Mesothelial cell of epicardium (in vitro differentiated cells): Measurements from ENCODE around the gene FBXO40. TPM values are rescaled to one million over a fixed set of nuclear protein-coding genes. Genes with fewer than 3 reads are reported as not detected.

Experiments used
- DNase-seq, 2 experiments: peaks; one replicate each; pipeline ENCODE4 v3.0.0; 2021; ENCODE audit warnings: low spot score in 2 of 2; ENCODE audit not compliant: unreplicated experiment in 2 of 2
- H3K27ac Mint-ChIP-seq: 2 replicates; pipeline ENCODE4 v1.8.0; 2021; ENCODE audit warnings: mixed read lengths
- H3K27me3 Mint-ChIP-seq: 2 replicates; pipeline ENCODE4 v1.8.0; 2021; ENCODE audit warnings: low read depth, mixed read lengths
- H3K36me3 Mint-ChIP-seq: 2 replicates; pipeline ENCODE4 v1.8.0; 2021; ENCODE audit warnings: mixed read lengths
- H3K4me1 Mint-ChIP-seq: 2 replicates; pipeline ENCODE4 v1.8.0; 2021; ENCODE audit warnings: mixed read lengths
- H3K4me3 Mint-ChIP-seq: 2 replicates; pipeline ENCODE4 v1.8.0; 2021; ENCODE audit warnings: mild to moderate bottlenecking, moderate library complexity, mixed read lengths
- H3K9me3 Mint-ChIP-seq: 2 replicates; pipeline ENCODE4 v1.8.0; 2021; ENCODE audit warnings: mixed read lengths
- total RNA-seq: library from RNA; stranded (reverse); gene quantifications from 3 replicates; pipeline ENCODE4 v1.2.1, GENCODE V29; 2021
- TF ChIP-seq, protein P1 (sequence below): fragments of 200-600 bp; sonication (generic); IDR thresholded peaks from one replicate; pipeline ENCODE4 v1.5.0; 2021; ENCODE audit warnings: antibody characterized with exemption; ENCODE audit not compliant: unreplicated experiment

Gene FBXO40
- total RNA-seq, 1 donor from 2014 or later = not detected

DNA sequence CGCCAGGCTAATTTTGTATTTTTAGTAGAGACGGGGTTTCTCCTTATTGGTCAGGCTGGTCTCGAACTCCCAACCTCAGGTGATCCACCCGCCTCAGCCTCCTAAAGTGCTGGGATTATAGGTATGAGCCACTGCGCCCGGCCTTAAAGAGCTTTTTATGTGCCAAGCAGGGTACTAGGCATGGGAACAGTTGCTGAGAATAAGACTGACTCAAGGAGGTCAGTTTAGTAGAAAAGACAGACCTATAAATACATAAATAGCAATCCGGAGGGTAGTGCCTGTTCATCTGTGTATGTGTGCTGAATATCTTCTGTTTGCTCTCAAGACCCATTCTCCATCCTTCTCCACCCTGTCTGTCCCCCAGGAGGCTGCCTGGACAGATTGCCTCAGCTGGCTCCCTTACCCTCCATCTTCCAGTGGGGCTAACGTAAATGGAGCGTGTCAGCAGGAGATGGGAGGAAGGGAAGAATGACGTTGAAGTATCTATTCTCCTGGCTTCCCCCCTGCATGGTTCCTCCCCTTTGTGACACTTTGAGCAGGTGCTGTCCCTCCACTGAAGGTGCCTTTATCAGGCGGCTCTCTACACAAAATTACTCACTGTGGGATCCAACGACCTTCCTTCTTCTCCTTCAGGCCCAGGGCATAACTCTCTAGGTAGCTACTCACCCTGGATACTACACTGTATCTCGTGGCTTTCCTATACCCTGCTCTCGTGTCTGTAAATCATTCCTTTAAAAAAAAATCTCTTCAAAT, 31.1 kb downstream of the FBXO40 start:
- DNase-seq = no peak
- peaks cover 7% of the 10 kb centered on the region for H3K27me3 Mint-ChIP-seq
- H3K9me3 Mint-ChIP-seq = no peaks in the 10 kb centered on the region
- no peaks in the 10 kb centered on the region for H3K36me3 Mint-ChIP-seq
- TF ChIP-seq, protein P1, sequence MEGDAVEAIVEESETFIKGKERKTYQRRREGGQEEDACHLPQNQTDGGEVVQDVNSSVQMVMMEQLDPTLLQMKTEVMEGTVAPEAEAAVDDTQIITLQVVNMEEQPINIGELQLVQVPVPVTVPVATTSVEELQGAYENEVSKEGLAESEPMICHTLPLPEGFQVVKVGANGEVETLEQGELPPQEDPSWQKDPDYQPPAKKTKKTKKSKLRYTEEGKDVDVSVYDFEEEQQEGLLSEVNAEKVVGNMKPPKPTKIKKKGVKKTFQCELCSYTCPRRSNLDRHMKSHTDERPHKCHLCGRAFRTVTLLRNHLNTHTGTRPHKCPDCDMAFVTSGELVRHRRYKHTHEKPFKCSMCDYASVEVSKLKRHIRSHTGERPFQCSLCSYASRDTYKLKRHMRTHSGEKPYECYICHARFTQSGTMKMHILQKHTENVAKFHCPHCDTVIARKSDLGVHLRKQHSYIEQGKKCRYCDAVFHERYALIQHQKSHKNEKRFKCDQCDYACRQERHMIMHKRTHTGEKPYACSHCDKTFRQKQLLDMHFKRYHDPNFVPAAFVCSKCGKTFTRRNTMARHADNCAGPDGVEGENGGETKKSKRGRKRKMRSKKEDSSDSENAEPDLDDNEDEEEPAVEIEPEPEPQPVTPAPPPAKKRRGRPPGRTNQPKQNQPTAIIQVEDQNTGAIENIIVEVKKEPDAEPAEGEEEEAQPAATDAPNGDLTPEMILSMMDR = no peak
- no peak overlapping the region for H3K4me3 Mint-ChIP-seq
- H3K27ac Mint-ChIP-seq = no peak overlapping the region
- no peaks in the 10 kb centered on the region for H3K4me1 Mint-ChIP-seq

DNA sequence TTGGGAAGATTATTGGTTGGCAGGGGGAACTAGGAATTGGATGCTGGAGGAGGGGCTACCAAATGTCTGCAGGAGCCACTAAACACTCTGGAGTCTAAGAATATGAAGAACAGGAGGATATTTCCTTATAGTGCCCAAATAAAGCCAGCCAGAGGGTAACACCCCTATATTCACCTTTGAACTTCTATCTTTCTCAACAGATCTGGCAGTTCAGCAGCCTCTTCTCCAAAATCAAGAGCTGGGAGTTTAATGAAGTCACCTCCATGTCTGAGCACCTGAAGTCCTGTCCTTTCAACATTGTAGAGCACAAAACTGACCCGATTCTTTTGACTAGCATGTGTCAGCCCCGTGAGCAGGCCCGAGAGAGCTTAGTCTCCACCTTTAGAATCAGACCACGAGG, 33.3 kb downstream of the FBXO40 start:
- Mint-ChIP-seq H3K9me3 (no peaks in the 10 kb centered on the region), H3K4me1 (no peaks in the 10 kb centered on the region), H3K27me3 (peaks cover 7% of the 10 kb centered on the region), H3K27ac (no peak overlapping the region), H3K36me3 (no peaks in the 10 kb centered on the region), H3K4me3 (no peak overlapping the region)
- TF ChIP-seq, protein P1 = no peak
- DNase-seq = no peak

DNA sequence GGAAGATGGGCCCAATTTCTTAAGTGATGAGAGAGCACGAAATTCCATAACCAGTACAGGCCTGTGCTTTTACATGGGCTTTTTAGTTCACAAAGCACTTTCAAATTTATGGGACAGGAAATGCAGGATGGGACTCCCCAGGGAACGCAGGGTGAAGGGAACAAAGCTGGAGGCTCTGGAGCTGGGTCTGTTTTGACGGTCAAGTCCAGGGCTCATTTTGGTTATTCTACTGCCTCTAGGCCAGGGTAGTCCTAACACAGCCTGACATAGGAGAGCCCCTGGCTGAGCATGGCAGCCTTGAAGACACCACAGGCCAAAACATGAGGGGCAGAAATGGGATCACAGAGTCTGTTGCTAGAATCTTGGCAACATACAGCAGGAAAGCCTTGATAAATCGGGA, 34.0 kb downstream of the FBXO40 start:
- Mint-ChIP-seq H3K4me3 (no peak overlapping the region), H3K27ac (no peak overlapping the region), H3K9me3 (no peaks in the 10 kb centered on the region), H3K36me3 (no peaks in the 10 kb centered on the region), H3K4me1 (no peaks in the 10 kb centered on the region), H3K27me3 (peaks cover 5% of the 10 kb centered on the region)
- DNase-seq = no peak
- TF ChIP-seq, protein P1 = no peak

DNA sequence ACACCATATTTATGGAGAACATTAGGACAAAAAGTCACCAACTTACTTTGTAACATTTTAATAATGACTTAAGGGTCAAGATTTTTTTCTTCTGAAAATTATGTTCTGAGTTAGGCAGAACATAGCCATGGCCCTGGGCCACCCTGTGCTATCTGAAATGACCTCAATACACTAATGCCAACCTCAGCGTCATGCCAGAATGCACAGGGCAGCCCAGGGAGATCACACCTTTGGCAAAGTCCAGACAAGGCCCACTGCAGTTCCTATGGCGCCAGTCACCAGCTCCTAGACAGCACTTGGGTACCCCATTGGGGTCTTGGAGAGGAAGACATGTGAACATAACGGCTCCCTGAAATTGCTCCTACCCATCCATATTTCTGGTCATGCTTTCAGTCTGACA, 34.4 kb downstream of the FBXO40 start:
- TF ChIP-seq, protein P1 = no peak
- Mint-ChIP-seq H3K27me3 (peaks cover 3% of the 10 kb centered on the region), H3K4me1 (no peaks in the 10 kb centered on the region), H3K4me3 (no peak overlapping the region), H3K27ac (no peak overlapping the region), H3K36me3 (no peaks in the 10 kb centered on the region), H3K9me3 (no peaks in the 10 kb centered on the region)
- DNase-seq = no peak

DNA sequence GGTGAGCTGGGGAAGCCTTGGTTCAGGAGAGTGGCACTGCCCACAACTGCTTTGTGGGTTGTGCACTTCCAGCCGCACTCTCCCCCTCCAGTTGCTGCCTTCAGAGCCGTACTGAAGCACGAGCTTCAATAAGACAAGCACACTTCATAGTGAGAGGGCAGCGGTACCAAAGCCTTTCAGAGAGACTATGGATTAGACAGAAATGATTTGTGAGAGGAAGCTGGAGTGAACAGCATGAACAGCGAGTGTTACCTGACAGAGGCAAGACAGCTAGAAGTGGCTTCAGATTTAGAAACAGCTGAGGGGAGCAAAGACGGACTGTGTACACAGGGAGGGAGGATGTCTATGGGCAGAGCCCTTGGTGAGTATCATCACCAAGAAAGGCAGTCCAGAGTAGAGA, 36.4 kb downstream of the FBXO40 start:
- no peaks in the 10 kb centered on the region for H3K9me3 Mint-ChIP-seq
- no peaks in the 10 kb centered on the region for H3K27me3 Mint-ChIP-seq
- H3K4me1 Mint-ChIP-seq = no peaks in the 10 kb centered on the region
- no peaks in the 10 kb centered on the region for H3K36me3 Mint-ChIP-seq
- no peak for DNase-seq
- no peak overlapping the region for H3K4me3 Mint-ChIP-seq
- TF ChIP-seq, protein P1 = no peak
- H3K27ac Mint-ChIP-seq = no peak overlapping the region
